HFFc6 (cell line): ENCODE results near the gene TMEM225B. TPM values are rescaled to one million over a fixed set of nuclear protein-coding genes. Genes with fewer than 3 reads are reported as not detected.
A peak's percentile ranks its signal among the peaks of the same experiment; 100 is the strongest.
"Not testable (repeated sequence)": the region's sequence is repeated elsewhere in the genome, so short reads cannot be mapped to it uniquely, and the experiment has no call there.

Source experiments
- DNase-seq: peaks from one replicate; pipeline ENCODE4 v3.0.0-alpha.2; 2018
- H3K27ac Mint-ChIP-seq: 2 replicates; pipeline ENCODE4 v1.8.0; 2020; ENCODE audit warnings: mild to moderate bottlenecking, mixed read lengths
- H3K27me3 Mint-ChIP-seq: 2 replicates; pipeline ENCODE4 v1.8.0; 2021; ENCODE audit warnings: mild to moderate bottlenecking, moderate library complexity, mixed read lengths; ENCODE audit not compliant: insufficient read depth
- H3K36me3 Mint-ChIP-seq: 2 replicates; pipeline ENCODE4 v1.8.0; 2021; ENCODE audit warnings: low read depth, mixed read lengths
- H3K4me1 Mint-ChIP-seq: 2 replicates; pipeline ENCODE4 v1.8.0; 2020; ENCODE audit warnings: low read depth, mixed read lengths
- H3K4me3 Mint-ChIP-seq: 2 replicates; pipeline ENCODE4 v1.8.0; 2020; ENCODE audit warnings: mild to moderate bottlenecking, moderate library complexity, mixed read lengths
- H3K9me3 Mint-ChIP-seq: 2 replicates; pipeline ENCODE4 v1.8.0; 2020; ENCODE audit warnings: mild to moderate bottlenecking, mixed read lengths
- CTCF ChIP-seq: fragments of 200-600 bp; sonication (generic); IDR thresholded peaks from 2 replicates; pipeline ENCODE4 v1.5.0; 2021; ENCODE audit warnings: antibody characterized with exemption, mild to moderate bottlenecking
- total RNA-seq, 6 experiments: library from RNA; stranded (reverse); fragmentation: NEBNext Ultra II Directional; extraction: Animal tissue kit (Norgen Biotek cat#: 25700); gene quantifications; 2 replicates in 1 of 6; 3 replicates in 5 of 6; pipeline ENCODE4 v1.2.3, GENCODE V29; 2021

The TMEM225B gene
- total RNA-seq, 6 experiments from 2014 or later = 0.24 to 1.4 (median 0.52) TPM

GRCh38 chr7:99571768-99572167 lies 26.3 kb upstream of the TMEM225B start:
- no peak for TF ChIP-seq CTCF
- H3K27ac Mint-ChIP-seq = no peak overlapping the region
- peaks cover 42% of the 10 kb centered on the region for H3K36me3 Mint-ChIP-seq

GRCh38 chr7:99573257-99573656 lies 24.8 kb upstream of the TMEM225B start:
- Mint-ChIP-seq H3K36me3 (peaks cover 42% of the 10 kb centered on the region), H3K27ac (no peak overlapping the region), H3K9me3 (no peaks in the 10 kb centered on the region), H3K4me1 (no peaks in the 10 kb centered on the region), H3K27me3 (no peaks in the 10 kb centered on the region), H3K4me3 (no peak overlapping the region)
- no peak for TF ChIP-seq CTCF
- DNase-seq = no peak

More at GRCh38 chr7:99571768-99572167, 26.3 kb upstream of the TMEM225B start:
- H3K9me3 Mint-ChIP-seq = no peaks in the 10 kb centered on the region
- no peak overlapping the region for H3K4me3 Mint-ChIP-seq
- no peak for DNase-seq
- no peaks in the 10 kb centered on the region for H3K4me1 Mint-ChIP-seq
- H3K27me3 Mint-ChIP-seq = no peaks in the 10 kb centered on the region; the same call in 1 of the 2 replicates

GRCh38 chr7:99576251-99576650 lies 21.8 kb upstream of the TMEM225B start:
- H3K4me3 Mint-ChIP-seq = no peak overlapping the region
- DNase-seq = no peak
- H3K36me3 Mint-ChIP-seq = peaks cover 28% of the 10 kb centered on the region
- H3K4me1 Mint-ChIP-seq = peaks cover 16% of the 10 kb centered on the region
- TF ChIP-seq CTCF = no peak
- no peaks in the 10 kb centered on the region for H3K9me3 Mint-ChIP-seq
- H3K27me3 Mint-ChIP-seq = no peaks in the 10 kb centered on the region
- no peak overlapping the region for H3K27ac Mint-ChIP-seq

- no peak overlapping the region for H3K27ac Mint-ChIP-seq
- peaks cover 16% of the 10 kb centered on the region for H3K4me1 Mint-ChIP-seq
- no peaks in the 10 kb centered on the region for H3K9me3 Mint-ChIP-seq
- TF ChIP-seq CTCF = no peak
- H3K36me3 Mint-ChIP-seq = no peaks in the 10 kb centered on the region
- DNase-seq = no peak
- H3K4me3 Mint-ChIP-seq = peak overlapping the region; percentile 86
- no peaks in the 10 kb centered on the region for H3K27me3 Mint-ChIP-seq
These were observed 18.6 kb upstream of the TMEM225B start for GRCh38 chr7:99579281-99579955.

GRCh38 chr7:99579956-99580777 lies 17.9 kb upstream of the TMEM225B start:
- TF ChIP-seq CTCF = peak; percentile 64
- no peaks in the 10 kb centered on the region for H3K36me3 Mint-ChIP-seq
- H3K4me1 Mint-ChIP-seq = peaks cover 16% of the 10 kb centered on the region
- peak overlapping the region; percentile 86 for H3K4me3 Mint-ChIP-seq
- H3K9me3 Mint-ChIP-seq = no peaks in the 10 kb centered on the region
- no peak overlapping the region for H3K27ac Mint-ChIP-seq
- H3K27me3 Mint-ChIP-seq = no peaks in the 10 kb centered on the region
- DNase-seq = no peak

GRCh38 chr7:99580778-99581332 lies 17.2 kb upstream of the TMEM225B start:
- DNase-seq, H3K27me3 Mint-ChIP-seq, H3K27ac Mint-ChIP-seq, H3K9me3 Mint-ChIP-seq, H3K36me3 Mint-ChIP-seq: not testable (repeated sequence)
- Mint-ChIP-seq H3K4me1 (peaks cover 16% of the 10 kb centered on the region), H3K4me3 (peak overlapping the region; percentile 86)
